Heart right ventricle (tissue), 16 donors: ENCODE results near the gene CCDC24. TPM values are rescaled to one million over a fixed set of nuclear protein-coding genes. Genes with fewer than 3 reads are reported as not detected.

Source experiments
- ATAC-seq, 8 donors: fragments of 200-7000 bp; cut with Tn5 transposase; one replicate each; pipeline ENCODE4 v1.9.1; 2020; ENCODE audit warnings: mild to moderate bottlenecking in 8 of 8, moderate library complexity in 8 of 8, moderate number of reproducible peaks in 1 of 8
- DNase-seq, 2 donors: peaks; one replicate each; pipeline ENCODE4 v3.0.0-alpha.2; 2020
- H3K27ac ChIP-seq, 10 donors: fragments of 200-600 bp; sonication (generic) in 2 of 10; one replicate each; pipeline versions ENCODE4 v1.5.0 to v1.8.0; 2020 to 2022; ENCODE audit warnings: mild to moderate bottlenecking in 3 of 10
- H3K27me3 ChIP-seq, 7 donors: fragments of 200-600 bp; one replicate each; pipeline ENCODE4 v1.8.0; 2021 to 2022; ENCODE audit warnings: mild to moderate bottlenecking in 2 of 7
- H3K36me3 ChIP-seq, 9 donors: fragments of 200-600 bp; sonication (generic) in 1 of 9; one replicate each; pipeline versions ENCODE4 v1.5.0 to v1.8.0; 2020 to 2022; ENCODE audit warnings: mild to moderate bottlenecking in 2 of 9
- H3K4me1 ChIP-seq, 9 donors: fragments of 200-600 bp; sonication (generic) in 1 of 9; one replicate each; pipeline versions ENCODE4 v1.5.0 to v1.8.0; 2020 to 2022; ENCODE audit warnings: mild to moderate bottlenecking in 4 of 9
- H3K4me3 ChIP-seq, 10 donors: fragments of 200-600 bp; sonication (generic) in 2 of 10; one replicate each; pipeline versions ENCODE4 v1.5.0 to v1.8.0; 2020 to 2022; ENCODE audit warnings: mild to moderate bottlenecking in 7 of 10, moderate library complexity in 2 of 10
- H3K9me3 ChIP-seq, 11 donors: fragments of 200-600 bp in 10 of 11; sonication (generic) in 2 of 11; one replicate each; pipeline versions ENCODE4 v1.5.0 to v1.8.0; 2013 to 2022; ENCODE audit warnings: mild to moderate bottlenecking in 2 of 11, control low read depth in 1 of 11, moderate library complexity in 1 of 11
- WGBS, 2 donors: extraction: QIAGEN DNeasy Blood & Tissue Kit; methylation state at CpG; one replicate each; pipeline ENCODE4 v1.1.7; 2013; ENCODE audit warnings: inconsistent platforms in 1 of 2; 5-methylcytosine and 5-hydroxymethylcytosine counted together
- intact Hi-C, 10 donors: fragments of 100-400 bp; cut with DNase I; formaldehyde crosslinking; loops; one replicate each; pipeline versions ENCODE4 v1.11.1 to v1.14.2; 2022
- polyA plus RNA-seq, 2 donors: library from polyadenylated mRNA; stranded (reverse); fragments of 200-250 nt; gene quantifications; one replicate each; pipeline ENCODE4 v1.2.3, GENCODE V29; 2013
- total RNA-seq, 10 donors: library from RNA; stranded (reverse); fragmentation: NEBNext Ultra II Directional in 3 of 10; extraction: Animal tissue kit (Norgen Biotek cat#: 25700) in 3 of 10; gene quantifications; one replicate each; pipeline versions ENCODE4 v1.2.1 to v1.2.4, GENCODE V29; 2021 to 2023
- TF ChIP-seq, protein P1 (sequence below), 9 donors: fragments of 200-600 bp; sonication (generic) in 2 of 9; IDR thresholded peaks; one replicate each; pipeline versions ENCODE4 v1.5.0 to v1.8.0; 2021 to 2022; ENCODE audit warnings: antibody characterized with exemption in 9 of 9, mild to moderate bottlenecking in 5 of 9, moderate library complexity in 1 of 9
- donor health status: Arrhythmogenic right ventricular cardiomyopathy.
- donor health status: ischemic (EF 13 %, LVEDD 7.1; RV severe dilation, severe dysfunction).
- donor health status: healthy with polysubstance abuse.
- donor health status: DM: no; HTN: yes; CAD: no.
- donor health status: DM: no; HTN: no; CAD: no.
- donor health status: ischemic (EF 25% LVEDD 6.9; RV normal size, moderate dysfunction).
- donor health status: ischemic (EF 25% LVEDD 5.7; RV mildly dilated, moderate dysfunction).
- donor health status: healthy.
- donor health status: DM: yes; HTN: yes; CAD: no.
- donor health status: Ischemic cardiomyopathy.
- donor health status: ischemic (EF 35%, LVEDD 5.7; RV mildly dilated, moderate dysfunction).
- donor health status: nonischemic (EF 11% LVEDD 7.7; RV severe dilation, severe dysfunction).
- donor health status: DM: yes; HTN: yes; CAD: no.
- donor health status: PGD.
- donor health status: ischemic (EF 29% LVEDD 5.4; RV normal size, mild dysfunction).
- donor health status: nonischemic (EF 23%, LVEDD 6.1; RV moderate dilation, normal function).

Gene CCDC24
- total and polyA plus RNA-seq, 12 donors, result 0.55 to 3.1 (median 1.3) TPM

DNA sequence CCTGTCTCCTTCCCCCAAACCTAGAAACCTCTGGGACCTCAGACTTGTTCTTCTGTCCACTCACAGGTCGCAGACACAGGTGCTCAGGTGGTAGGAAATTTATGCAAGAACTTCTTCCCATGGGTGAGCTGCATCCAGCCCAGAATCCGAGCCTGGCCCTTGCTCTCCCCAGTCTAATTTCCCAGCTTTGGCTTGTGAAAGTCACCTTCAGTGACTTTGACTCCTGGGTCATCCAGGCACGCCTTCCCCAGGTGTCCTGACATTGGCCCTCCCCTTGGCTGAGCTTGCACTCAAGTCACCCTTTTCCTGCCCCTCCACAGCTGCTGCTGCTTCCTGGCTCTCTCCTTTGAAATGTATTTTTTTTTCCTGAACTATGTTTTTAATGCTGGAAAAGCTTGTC is 38.0 kb upstream of the CCDC24 start:
- H3K9me3 ChIP-seq, result no peaks in the 10 kb centered on the region
- TF ChIP-seq, protein P1, sequence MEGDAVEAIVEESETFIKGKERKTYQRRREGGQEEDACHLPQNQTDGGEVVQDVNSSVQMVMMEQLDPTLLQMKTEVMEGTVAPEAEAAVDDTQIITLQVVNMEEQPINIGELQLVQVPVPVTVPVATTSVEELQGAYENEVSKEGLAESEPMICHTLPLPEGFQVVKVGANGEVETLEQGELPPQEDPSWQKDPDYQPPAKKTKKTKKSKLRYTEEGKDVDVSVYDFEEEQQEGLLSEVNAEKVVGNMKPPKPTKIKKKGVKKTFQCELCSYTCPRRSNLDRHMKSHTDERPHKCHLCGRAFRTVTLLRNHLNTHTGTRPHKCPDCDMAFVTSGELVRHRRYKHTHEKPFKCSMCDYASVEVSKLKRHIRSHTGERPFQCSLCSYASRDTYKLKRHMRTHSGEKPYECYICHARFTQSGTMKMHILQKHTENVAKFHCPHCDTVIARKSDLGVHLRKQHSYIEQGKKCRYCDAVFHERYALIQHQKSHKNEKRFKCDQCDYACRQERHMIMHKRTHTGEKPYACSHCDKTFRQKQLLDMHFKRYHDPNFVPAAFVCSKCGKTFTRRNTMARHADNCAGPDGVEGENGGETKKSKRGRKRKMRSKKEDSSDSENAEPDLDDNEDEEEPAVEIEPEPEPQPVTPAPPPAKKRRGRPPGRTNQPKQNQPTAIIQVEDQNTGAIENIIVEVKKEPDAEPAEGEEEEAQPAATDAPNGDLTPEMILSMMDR (IDR thresholded peaks at IDR 0.05), result no peak
- DNase-seq, result no peak
- peaks cover 0 to 57% (median 16%) of the 10 kb centered on the region in 9 donors for H3K36me3 ChIP-seq
- no peaks in the 10 kb centered on the region for H3K27me3 ChIP-seq
- H3K27ac ChIP-seq, result no peak overlapping the region
- H3K4me1 ChIP-seq, result peaks cover 12 to 63% (median 45%) of the 10 kb centered on the region in 9 donors
- WGBS, 2 donors, result 74 to 76% methylated on average over 3 of the region's 3 CpGs
- no peak for ATAC-seq
- intact Hi-C loops, result no loop called here
- no peak overlapping the region for H3K4me3 ChIP-seq

DNA sequence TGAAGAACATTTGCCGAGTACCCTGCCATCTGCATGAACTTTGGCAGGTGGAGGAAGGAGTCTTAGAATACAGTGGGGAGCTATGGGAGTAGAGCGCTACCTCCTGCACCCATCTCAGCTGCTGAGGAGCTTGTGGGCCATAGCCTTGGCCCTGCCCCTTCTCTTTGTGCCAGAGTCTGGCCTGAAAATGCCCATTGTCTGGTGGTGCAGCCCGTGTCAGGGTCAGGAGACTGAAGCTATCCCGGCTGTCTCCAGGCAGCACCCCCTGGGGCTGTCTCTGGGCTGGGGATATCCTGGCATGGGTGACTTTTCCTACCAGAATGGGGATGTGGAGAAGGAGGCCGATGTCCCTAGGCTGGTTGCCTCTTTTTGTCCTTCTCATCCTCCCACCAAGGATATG is 37.4 kb upstream of the CCDC24 start:
- H3K9me3 ChIP-seq, result no peaks in the 10 kb centered on the region
- WGBS, 2 donors, result 86 to 91% methylated on average over 5 of the region's 5 CpGs
- peaks cover 0 to 63% (median 23%) of the 10 kb centered on the region in 9 donors for H3K36me3 ChIP-seq
- TF ChIP-seq, protein P1 (IDR thresholded peaks at IDR 0.05), result no peak
- DNase-seq (no peak), ATAC-seq (no peak)
- no peak overlapping the region for H3K27ac ChIP-seq
- peaks cover 5 to 57% (median 39%) of the 10 kb centered on the region in 9 donors for H3K4me1 ChIP-seq
- intact Hi-C loops, result no loop called here
- no peak overlapping the region for H3K4me3 ChIP-seq
- H3K27me3 ChIP-seq, result no peaks in the 10 kb centered on the region

DNA sequence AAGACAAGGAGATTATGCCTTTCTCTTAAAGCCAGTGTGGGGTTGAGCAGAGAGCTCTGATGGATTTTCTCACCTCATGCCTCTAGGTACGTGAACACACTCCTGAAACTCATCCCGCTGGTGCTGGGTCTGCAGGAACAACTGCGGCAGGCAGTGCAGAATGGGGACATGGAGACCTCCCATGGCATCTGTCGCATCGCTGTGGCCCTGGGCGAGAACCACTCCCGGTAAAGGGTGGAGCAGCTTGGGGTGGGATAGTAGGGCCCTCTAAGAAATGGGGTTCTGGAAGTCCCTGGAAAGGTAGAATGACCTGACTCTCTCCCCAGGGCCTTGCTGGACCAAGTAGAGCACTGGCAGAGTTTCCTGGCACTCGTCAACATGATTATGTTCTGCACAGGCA is 35.2 kb upstream of the CCDC24 start:
- no peaks in the 10 kb centered on the region for H3K9me3 ChIP-seq
- intact Hi-C loops, result no loop called here
- TF ChIP-seq, protein P1 (IDR thresholded peaks at IDR 0.05), result no peak
- no peaks in the 10 kb centered on the region for H3K27me3 ChIP-seq
- no peak overlapping the region for H3K27ac ChIP-seq
- H3K4me3 ChIP-seq, result no peak overlapping the region
- WGBS, 2 donors, result 94 to 97% methylated on average over 8 of the region's 8 CpGs
- DNase-seq (no peak), ATAC-seq (no peak)
- peaks cover 0 to 67% (median 40%) of the 10 kb centered on the region in 9 donors for H3K36me3 ChIP-seq
- H3K4me1 ChIP-seq, result peaks cover 0 to 35% (median 19%) of the 10 kb centered on the region in 9 donors

DNA sequence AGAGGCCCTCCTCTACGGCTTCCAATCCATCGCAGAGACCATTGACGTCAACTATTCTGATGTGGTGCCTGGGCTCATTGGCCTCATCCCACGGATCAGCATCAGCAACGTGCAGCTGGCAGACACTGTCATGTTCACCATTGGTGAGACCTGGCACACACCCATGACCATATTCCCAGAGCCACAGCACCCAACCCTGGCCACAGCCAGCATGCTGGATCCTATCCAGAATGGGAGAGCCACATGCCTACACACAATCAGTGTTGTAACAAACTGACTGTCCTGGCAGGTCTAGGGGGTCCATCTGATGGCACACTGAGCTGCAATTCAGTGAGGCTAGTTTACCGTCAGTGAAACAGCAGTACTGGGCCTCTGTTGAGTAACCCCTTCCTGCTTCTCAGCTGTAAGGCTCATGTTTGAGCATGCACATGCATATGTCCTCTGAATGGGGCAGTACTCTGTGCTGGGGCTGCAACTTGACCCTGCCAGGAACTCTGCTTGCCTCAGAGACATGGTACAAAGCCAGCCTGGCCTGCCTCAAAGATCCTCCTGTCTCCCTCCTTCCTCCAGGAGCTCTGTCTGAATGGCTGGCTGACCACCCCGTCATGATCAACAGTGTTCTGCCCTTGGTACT is 33.9 kb upstream of the CCDC24 start:
- intact Hi-C loops, result no loop called here

More for the DNA sequence above, 33.9 kb upstream of the CCDC24 start:
- TF ChIP-seq, protein P1 (IDR thresholded peaks at IDR 0.05), result no peak
- ATAC-seq (no peak), DNase-seq (no peak)
- WGBS, 2 donors, result 87% methylated on average over 7 of the region's 7 CpGs
- no peaks in the 10 kb centered on the region for H3K27me3 ChIP-seq
- H3K9me3 ChIP-seq, result no peaks in the 10 kb centered on the region
- no peak overlapping the region for H3K27ac ChIP-seq
- H3K4me1 ChIP-seq, result peaks cover 0 to 29% (median 12%) of the 10 kb centered on the region in 9 donors
- peaks cover 0 to 78% (median 46%) of the 10 kb centered on the region in 9 donors for H3K36me3 ChIP-seq
- no peak overlapping the region for H3K4me3 ChIP-seq
